Activated naive CD4-positive, alpha-beta T cell treated with anti-CD3 and anti-CD28 coated beads, Interleukin-2, amount 10 ng/mL, durations not matched to agents 7 days and 5 days (primary cell): ENCODE measurements around the gene PSAP.

Experiments
- CTCF ChIA-PET: fragments of 350-600 bp; sonication (Branson Sonifier 250); formaldehyde crosslinking; loops from one replicate; lab custom pipeline; 2021; ENCODE audit warnings: antibody characterized with exemption; lab: Charles Lee
- DNase-seq: peaks from one replicate; pipeline ENCODE4 v3.0.0-alpha.2; 2020
- H3K27ac Mint-ChIP-seq: one replicate; pipeline ENCODE4 v1.8.0; 2021; ENCODE audit warnings: mild to moderate bottlenecking, moderate library complexity, mixed read lengths
- H3K27me3 Mint-ChIP-seq: one replicate; pipeline ENCODE4 v1.8.0; 2021; ENCODE audit warnings: mild to moderate bottlenecking, mixed read lengths
- H3K36me3 Mint-ChIP-seq: one replicate; pipeline ENCODE4 v1.8.0; 2021; ENCODE audit warnings: mixed read lengths
- H3K4me1 Mint-ChIP-seq: one replicate; pipeline ENCODE4 v1.8.0; 2021; ENCODE audit warnings: mixed read lengths
- H3K4me3 Mint-ChIP-seq: one replicate; pipeline ENCODE4 v1.8.0; 2021; ENCODE audit warnings: mild to moderate bottlenecking, moderate library complexity, mixed read lengths
- H3K9me3 Mint-ChIP-seq: one replicate; pipeline ENCODE4 v1.8.0; 2021; ENCODE audit warnings: mixed read lengths

Gene PSAP

DNA sequence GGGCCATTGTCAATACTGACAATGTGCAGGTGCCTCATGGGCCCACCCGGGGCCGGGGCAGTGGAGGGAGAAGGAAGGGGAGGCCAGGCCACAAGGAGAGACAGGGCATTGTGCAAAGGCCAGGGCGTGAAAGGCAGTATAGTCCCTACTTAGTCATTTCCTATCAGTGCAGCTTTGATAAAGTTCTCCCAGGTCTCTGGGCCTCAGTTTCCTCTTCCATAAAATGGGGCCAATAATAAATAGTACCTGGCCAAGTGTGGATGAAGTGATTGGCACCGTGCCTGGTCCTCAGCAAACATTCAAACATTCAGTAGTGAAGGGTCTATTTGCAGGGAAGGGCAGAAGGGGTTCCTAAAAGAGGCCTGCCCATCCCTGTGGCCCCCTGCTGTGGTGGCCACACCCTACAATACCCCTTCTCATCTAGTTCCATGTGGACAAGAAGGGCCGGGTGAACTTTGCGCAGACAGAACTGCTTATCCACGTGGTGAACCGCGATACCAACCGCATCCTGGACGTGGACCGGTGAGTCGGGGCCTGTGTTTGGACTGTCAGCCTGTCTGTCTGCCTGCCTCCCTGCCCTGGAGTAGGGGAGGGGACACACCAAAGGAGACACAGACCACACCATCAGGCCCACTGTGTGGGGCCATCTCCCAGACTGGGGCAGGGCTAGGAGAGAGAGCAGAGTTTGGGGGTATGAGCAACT, 40.9 kb downstream of the PSAP start:
- DNase-seq, result no peak
- peaks cover 6% of the 10 kb centered on the region for H3K27me3 Mint-ChIP-seq
- H3K27ac Mint-ChIP-seq, result no peak overlapping the region
- peaks cover 2% of the 10 kb centered on the region for H3K4me1 Mint-ChIP-seq
- no peaks in the 10 kb centered on the region for H3K9me3 Mint-ChIP-seq
- no peak overlapping the region for H3K4me3 Mint-ChIP-seq
- no peaks in the 10 kb centered on the region for H3K36me3 Mint-ChIP-seq
- CTCF ChIA-PET, result interaction anchor here (1.4 to 5.6 kb wide), 4 partner anchors 12 to 496 kb away, joined by 3 to 45 read pairs (median 5); no protein-coding TSS in a partner anchor

DNA sequence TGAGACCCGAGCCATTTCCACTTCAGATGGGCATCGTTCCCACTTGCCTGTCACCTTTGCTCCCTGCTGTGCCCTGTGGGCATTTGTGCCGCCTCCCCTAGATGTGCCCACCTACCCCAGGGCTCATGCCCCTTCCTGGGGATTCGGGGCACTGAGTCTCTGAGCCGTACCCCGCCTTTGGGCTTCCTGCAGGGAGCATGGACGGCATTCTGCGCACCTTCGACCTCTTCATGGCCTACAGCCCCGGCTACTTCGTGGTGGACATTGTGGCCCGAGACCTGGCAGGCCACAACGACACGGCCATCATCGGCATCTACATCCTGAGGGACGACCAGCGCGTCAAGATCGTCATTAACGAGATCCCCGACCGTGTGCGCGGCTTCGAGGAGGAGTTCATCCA, 41.4 kb downstream of the PSAP start:
- Mint-ChIP-seq H3K27me3 (peaks cover 8% of the 10 kb centered on the region), H3K9me3 (no peaks in the 10 kb centered on the region), H3K27ac (no peak overlapping the region), H3K4me1 (peaks cover 2% of the 10 kb centered on the region), H3K4me3 (no peak overlapping the region), H3K36me3 (no peaks in the 10 kb centered on the region)
- CTCF ChIA-PET, result no interaction called here
- DNase-seq, result no peak

DNA sequence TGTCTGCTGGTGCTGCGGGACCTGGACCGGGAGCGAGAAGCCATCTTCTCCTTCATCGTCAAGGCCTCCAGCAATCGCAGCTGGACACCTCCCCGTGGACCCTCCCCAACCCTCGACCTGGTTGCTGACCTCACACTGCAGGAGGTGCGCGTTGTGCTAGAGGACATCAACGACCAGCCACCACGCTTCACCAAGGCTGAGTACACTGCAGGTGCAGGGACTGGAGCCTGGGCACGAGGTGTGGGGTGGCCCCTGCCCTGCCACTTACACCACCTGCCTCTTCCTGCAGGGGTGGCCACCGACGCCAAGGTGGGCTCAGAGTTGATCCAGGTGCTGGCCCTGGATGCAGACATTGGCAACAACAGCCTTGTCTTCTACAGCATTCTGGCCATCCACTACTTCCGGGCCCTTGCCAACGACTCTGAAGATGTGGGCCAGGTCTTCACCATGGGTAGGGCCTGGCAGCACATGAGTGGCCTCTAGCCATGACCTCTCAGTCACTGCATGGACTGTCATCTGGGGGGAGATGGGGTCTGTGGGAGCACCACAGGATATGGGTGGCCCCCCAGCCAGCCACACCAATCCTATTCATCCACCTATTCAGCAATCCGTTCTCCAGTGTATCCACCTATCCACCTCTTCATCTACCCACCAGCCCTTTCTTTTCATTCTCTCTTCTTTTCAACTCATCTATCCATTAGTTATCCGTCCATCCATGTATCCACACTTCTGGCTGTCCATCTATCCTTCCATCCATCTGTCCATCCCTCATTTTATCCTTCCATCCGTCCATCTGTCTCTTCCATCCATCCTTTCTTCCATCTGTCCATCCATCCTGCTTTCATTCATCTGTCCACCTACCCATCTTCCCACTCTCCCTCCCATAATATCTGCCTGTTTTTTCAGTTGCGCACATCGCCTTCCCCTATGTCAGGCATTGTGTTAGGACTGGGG, 43.2 kb downstream of the PSAP start:
- no peak overlapping the region for H3K27ac Mint-ChIP-seq

GRCh38 chr10:71806704-71807556, 44.1 kb downstream of the PSAP start:
- no peak overlapping the region for H3K4me3 Mint-ChIP-seq
- H3K27me3 Mint-ChIP-seq, result peaks cover 11% of the 10 kb centered on the region
- H3K9me3 Mint-ChIP-seq, result no peaks in the 10 kb centered on the region
- no peaks in the 10 kb centered on the region for H3K36me3 Mint-ChIP-seq
- H3K27ac Mint-ChIP-seq, result no peak overlapping the region
- CTCF ChIA-PET, result interaction anchor here (0.8 to 1.8 kb wide), 3 partner anchors 89 to 110 kb away, joined by 3 to 5 read pairs (median 4); no protein-coding TSS in a partner anchor
- no peaks in the 10 kb centered on the region for H3K4me1 Mint-ChIP-seq
- DNase-seq, result no peak

More for the DNA sequence above, 43.2 kb downstream of the PSAP start:
- H3K9me3 Mint-ChIP-seq, result no peaks in the 10 kb centered on the region
- H3K27me3 Mint-ChIP-seq, result peaks cover 9% of the 10 kb centered on the region
- no peak overlapping the region for H3K4me3 Mint-ChIP-seq
- no peak for DNase-seq
- CTCF ChIA-PET, result interaction anchor here (1.8 kb wide), 1 partner anchor 100 kb away, joined by 4 read pairs; no protein-coding TSS in a partner anchor
- no peaks in the 10 kb centered on the region for H3K36me3 Mint-ChIP-seq
- H3K4me1 Mint-ChIP-seq, result peaks cover 2% of the 10 kb centered on the region

GRCh38 chr10:71805776-71806703, 45.0 kb downstream of the PSAP start:
- Mint-ChIP-seq H3K4me3 (no peak overlapping the region), H3K4me1 (no peaks in the 10 kb centered on the region), H3K27ac (no peak overlapping the region), H3K36me3 (no peaks in the 10 kb centered on the region), H3K27me3 (peaks cover 11% of the 10 kb centered on the region), H3K9me3 (no peaks in the 10 kb centered on the region)
- CTCF ChIA-PET, result interaction anchor here (0.5 to 1.8 kb wide), 4 partner anchors 9 to 109 kb away, joined by 3 to 5 read pairs (median 4); no protein-coding TSS in a partner anchor
- DNase-seq, result no peak

- Mint-ChIP-seq H3K27ac (no peak overlapping the region), H3K9me3 (no peaks in the 10 kb centered on the region), H3K27me3 (peaks cover 15% of the 10 kb centered on the region), H3K4me1 (no peaks in the 10 kb centered on the region), H3K4me3 (no peak overlapping the region), H3K36me3 (no peaks in the 10 kb centered on the region)
- DNase-seq, result no peak
- CTCF ChIA-PET, result no interaction called here
These were observed 47.0 kb downstream of the PSAP start for GRCh38 chr10:71804077-71804476.

DNA sequence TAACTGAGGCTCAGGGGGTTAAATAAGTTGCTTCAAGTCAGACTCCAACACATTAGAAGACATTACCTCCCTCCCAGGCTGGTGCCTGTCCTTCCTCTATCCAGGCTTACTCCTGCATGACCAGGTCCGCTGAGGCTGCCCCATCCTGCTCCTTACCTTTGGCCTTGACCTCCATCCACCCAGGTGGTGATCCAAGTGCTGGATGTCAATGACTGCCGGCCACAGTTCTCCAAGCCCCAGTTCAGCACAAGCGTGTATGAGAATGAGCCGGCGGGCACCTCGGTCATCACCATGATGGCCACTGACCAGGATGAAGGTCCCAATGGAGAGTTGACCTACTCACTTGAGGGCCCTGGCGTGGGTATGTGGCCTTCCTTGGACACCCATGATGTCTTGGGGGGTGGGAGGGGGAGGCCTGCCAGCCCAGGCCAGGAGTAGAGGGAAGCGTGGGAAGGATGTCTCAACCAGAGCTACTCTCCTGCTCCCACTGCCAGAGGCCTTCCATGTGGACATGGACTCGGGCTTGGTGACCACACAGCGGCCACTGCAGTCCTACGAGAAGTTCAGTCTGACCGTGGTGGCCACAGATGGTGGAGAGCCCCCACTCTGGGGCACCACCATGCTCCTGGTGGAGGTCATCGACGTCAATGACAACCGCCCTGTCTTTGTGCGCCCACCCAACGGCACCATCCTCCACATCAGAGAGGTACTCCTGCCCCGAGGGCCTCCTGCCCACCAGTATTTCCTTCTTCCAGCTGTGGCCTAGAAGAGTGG, 48.1 kb downstream of the PSAP start:
- no peak for DNase-seq
- Mint-ChIP-seq H3K9me3 (no peaks in the 10 kb centered on the region), H3K4me1 (no peaks in the 10 kb centered on the region), H3K27me3 (peaks cover 18% of the 10 kb centered on the region), H3K27ac (no peak overlapping the region), H3K4me3 (no peak overlapping the region), H3K36me3 (no peaks in the 10 kb centered on the region)
- CTCF ChIA-PET, result interaction anchor here (1.0 kb wide), 1 partner anchor 9 kb away, joined by 3 read pairs; no protein-coding TSS in a partner anchor

DNA sequence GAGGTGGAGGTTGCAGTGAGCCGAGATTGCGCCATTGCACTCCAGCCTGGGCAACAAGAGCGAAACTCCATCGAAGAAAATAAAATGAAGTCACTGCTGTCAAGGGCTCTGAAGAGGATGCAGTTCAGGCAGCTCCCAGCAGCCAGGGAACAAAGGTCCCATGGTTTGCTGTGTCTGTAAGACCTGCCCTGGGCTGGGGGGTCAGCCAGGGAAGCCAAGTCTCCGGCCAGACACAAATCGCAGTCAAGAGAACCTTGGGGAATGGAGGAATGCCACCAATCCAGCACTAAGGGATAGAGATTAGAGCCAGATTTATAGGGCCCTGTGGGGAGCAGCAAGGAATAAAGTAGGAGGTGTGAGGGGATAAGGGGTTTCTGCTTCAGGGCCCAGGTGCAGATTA, 48.8 kb downstream of the PSAP start:
- CTCF ChIA-PET, result no interaction called here
- Mint-ChIP-seq H3K36me3 (no peaks in the 10 kb centered on the region), H3K4me1 (peaks cover 6% of the 10 kb centered on the region), H3K9me3 (no peaks in the 10 kb centered on the region), H3K27ac (no peak overlapping the region), H3K4me3 (no peak overlapping the region), H3K27me3 (peaks cover 18% of the 10 kb centered on the region)
- DNase-seq, result no peak

DNA sequence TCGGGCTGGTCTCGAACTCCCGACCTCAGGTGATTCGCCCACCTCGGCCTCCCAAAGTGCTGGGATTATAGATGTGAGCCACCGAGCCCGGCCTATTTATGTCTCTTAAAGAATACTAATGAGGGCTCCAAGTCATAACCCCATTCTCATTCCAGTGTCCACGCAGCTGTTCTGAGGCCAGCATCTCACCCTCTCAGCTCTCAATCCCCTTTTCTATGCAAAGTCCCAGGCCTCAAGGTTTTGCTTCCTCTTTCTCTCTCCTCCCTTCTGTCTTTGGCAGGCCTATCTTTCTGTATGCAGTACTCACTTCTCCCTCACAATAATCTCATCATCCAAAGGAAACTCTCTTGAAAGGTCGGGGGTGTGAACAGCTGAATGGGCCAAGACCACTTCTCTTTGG, 49.7 kb downstream of the PSAP start:
- Mint-ChIP-seq H3K9me3 (no peaks in the 10 kb centered on the region), H3K4me1 (peaks cover 10% of the 10 kb centered on the region), H3K27me3 (peaks cover 18% of the 10 kb centered on the region), H3K36me3 (no peaks in the 10 kb centered on the region), H3K4me3 (no peak overlapping the region), H3K27ac (no peak overlapping the region)
- no peak for DNase-seq
- CTCF ChIA-PET, result no interaction called here

DNA sequence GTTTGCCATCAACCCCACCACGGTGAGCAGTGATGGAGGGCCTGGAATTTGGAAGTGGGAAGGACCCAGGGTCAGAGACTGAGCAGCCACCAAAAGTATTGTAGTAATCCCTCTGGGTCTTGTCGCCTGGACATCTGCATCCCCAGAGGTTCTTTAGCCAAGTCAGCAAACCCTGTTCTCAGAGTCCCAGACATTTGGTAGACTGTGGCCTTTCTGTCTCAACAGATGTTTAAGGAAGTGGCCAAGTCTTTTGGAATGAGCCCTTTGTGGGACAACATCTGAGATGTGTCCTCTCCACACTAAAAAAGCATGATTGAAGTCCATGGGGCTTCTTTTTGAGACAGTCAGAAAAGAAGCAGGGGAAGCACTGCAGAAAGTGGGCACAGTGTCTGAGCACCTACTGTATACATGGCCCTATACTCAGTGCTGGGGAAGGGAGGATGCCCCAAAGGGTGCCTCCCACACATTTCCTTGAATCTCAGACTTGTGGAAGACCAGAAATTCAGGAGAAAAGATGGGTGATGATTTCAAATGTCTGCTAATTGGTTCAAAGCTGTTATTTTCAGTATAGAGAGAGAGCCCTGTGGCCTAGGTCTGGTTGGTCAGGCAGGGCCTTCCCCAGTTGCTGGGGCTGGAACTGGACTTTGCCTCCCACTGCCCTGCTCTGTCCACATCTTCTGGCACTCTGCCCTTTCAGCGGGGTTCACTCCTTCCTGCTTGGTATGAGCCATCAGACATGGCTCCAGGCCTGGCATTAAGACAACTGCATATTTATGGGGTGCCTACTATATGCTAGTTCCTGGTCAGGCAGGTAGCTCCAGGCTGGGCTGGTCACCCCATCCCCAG, 51.2 kb downstream of the PSAP start:
- peaks cover 10% of the 10 kb centered on the region for H3K27me3 Mint-ChIP-seq
- CTCF ChIA-PET, result no interaction called here
- H3K4me1 Mint-ChIP-seq, result peaks cover 10% of the 10 kb centered on the region
- H3K4me3 Mint-ChIP-seq, result no peak overlapping the region
- no peaks in the 10 kb centered on the region for H3K36me3 Mint-ChIP-seq
- DNase-seq, result no peak
- H3K27ac Mint-ChIP-seq, result no peak overlapping the region
- no peaks in the 10 kb centered on the region for H3K9me3 Mint-ChIP-seq

GRCh38 chr10:71799112-71799511, 51.9 kb downstream of the PSAP start:
- no peak overlapping the region for H3K4me3 Mint-ChIP-seq
- H3K36me3 Mint-ChIP-seq, result no peaks in the 10 kb centered on the region
- H3K27me3 Mint-ChIP-seq, result peaks cover 10% of the 10 kb centered on the region
- no peaks in the 10 kb centered on the region for H3K9me3 Mint-ChIP-seq
- peaks cover 10% of the 10 kb centered on the region for H3K4me1 Mint-ChIP-seq
- CTCF ChIA-PET, result no interaction called here
- no peak for DNase-seq
- no peak overlapping the region for H3K27ac Mint-ChIP-seq

GRCh38 chr10:71798308-71798624, 52.8 kb downstream of the PSAP start:
- CTCF ChIA-PET, result no interaction called here
- H3K4me3 Mint-ChIP-seq, result no peak overlapping the region

More at GRCh38 chr10:71798308-71798624, 52.8 kb downstream of the PSAP start:
- no peak for DNase-seq
- Mint-ChIP-seq H3K27ac (no peak overlapping the region), H3K9me3 (no peaks in the 10 kb centered on the region), H3K27me3 (peaks cover 16% of the 10 kb centered on the region), H3K4me1 (peaks cover 10% of the 10 kb centered on the region), H3K36me3 (no peaks in the 10 kb centered on the region)
